ENCODE results near the gene SOS1.

The SOS1 gene

DNA sequence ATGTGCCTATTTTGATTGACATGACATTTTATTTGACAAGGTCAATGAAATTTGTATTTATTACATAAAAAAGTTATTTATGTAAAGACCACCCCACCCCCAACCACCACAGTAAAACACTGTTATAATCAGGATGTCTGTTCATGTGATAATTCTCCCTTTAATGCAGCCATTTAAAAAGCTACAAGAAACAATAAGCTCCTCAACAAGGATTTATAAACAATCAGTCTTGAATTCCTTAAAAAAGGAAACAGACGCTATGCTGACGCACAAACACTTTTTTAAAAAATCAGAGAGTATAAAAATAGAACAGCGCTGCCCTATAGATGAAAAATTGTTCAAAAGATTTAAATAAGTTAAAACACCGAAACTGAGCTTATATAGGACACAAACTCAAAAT, 102.2 kb downstream of the SOS1 start:
- no peak for DNase-seq

DNA sequence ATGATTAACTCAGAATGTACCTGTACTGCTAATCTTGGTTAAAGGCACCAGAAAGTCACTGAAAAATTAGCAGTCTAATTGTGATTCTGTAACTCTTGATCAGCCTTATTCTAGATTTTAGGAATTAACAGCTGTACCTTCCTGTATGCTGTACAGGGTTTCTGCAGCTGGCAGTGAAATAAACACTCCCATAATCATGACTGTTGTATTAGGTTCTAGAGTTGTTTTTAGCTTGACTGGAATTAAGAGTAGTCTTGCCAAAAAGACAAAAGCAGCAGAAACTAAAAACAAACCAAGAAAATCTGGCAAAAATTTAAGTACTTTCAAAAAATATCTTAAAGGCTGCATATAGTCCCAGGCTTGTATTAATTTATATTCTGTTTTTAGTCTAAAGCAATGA, 103.5 kb downstream of the SOS1 start:
- no peak for DNase-seq

DNA sequence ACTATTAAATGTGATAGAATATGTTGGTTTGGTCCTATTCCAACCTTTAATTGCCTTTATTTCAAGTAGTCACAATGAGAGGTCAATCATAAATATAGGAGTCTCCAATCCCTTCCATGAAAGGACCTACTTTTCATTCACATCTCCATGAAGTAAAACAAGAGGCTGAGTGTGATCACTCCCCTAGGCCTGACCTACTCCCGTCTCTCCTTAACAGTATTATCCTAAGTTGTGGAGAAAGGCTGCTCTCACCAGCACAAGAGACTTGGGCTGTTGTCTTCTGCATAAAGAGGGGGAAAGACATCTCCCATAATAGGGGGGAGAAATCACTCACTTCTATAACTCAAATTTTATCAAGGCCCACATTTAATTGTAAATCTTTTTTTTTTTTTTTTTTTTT, 105.4 kb downstream of the SOS1 start:
- DNase-seq = no peak

DNA sequence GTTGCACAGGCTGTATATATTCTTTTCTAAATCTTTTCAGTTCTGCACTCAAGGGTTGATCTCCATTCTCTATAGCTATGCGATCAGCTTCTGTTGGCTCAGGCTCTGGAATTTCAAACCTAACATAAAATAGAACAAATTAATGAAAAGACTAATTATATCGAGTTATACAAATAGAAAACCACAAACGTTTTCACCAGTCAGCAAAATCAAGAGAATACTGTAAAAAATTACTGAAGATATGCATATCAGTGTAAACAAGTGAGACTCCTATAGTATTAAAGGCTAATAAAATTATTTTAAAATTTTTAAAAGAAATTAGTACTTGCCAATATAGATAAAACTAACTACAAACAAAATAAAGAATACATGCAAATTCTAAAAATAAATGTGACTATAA, 107.0 kb downstream of the SOS1 start:
- DNase-seq = no peak

DNA sequence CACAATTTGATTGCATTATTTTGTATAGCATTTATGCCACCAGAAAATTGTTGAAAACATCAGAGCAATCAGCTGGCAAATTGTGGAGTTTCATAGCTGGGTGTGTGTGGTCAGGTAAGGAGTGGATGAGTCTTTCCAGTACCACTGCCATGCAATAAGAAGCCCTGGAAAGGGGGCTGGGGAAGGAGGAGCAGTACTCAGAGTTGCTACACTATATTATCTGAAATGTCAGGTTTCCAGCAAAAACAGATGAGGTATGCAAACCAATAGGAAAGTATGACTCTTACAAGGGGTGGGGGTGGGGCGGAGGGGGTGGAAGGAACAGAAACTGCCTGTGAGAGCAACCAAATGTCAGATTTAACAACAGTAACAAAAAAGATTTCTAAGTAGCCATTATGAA, 112.2 kb downstream of the SOS1 start:
- DNase-seq = no peak

DNA sequence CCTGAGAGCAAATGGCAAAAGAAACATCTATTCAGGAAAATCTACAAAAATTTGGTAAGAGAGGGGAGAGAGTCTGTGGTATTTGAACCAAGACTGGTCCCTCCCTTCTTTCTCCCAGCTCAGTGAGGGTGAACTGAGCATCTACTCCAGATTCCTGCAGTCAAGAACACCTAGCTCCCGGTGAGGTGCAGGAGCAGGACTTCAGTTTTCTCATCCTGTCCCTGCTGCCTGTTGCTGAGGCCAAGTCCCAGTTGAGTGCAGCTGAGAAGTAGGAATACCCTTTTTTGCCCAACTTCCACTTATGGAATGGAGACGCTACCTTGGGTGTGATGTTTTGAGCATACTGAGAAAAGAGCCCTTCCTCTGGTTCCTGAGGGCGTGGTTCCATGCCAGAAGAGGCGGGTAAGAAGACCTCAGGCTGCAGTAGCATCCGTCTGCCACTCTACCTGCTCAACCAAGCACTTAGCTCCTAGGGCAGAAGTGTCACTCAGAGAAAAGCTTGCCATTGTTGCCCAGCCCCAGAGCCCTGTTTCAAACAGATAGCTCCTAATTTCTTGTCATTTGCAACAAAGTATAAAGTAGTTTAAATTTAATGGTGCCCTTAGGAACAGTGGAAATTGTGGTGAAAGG, 112.9 kb downstream of the SOS1 start:
- DNase-seq = no peak

DNA sequence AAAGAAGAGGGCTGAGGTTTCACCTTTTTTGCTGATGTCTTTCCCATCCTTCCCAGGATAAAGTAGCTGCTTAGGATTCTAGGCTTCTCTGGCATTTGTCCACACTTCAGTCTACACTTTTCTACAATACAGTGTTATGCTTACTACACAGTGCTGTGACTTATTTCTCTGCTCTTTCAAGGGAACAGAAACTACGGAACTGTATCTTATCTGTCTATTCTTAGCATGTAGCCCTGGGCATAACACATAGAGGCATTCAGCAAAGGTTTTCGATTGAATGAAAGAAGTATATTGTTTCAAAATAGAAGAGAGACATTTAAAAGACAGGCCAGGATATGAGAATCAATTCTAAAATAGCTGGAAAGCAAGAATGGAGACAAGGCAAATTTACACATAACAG, 120.3 kb downstream of the SOS1 start:
- DNase-seq = no peak

DNA sequence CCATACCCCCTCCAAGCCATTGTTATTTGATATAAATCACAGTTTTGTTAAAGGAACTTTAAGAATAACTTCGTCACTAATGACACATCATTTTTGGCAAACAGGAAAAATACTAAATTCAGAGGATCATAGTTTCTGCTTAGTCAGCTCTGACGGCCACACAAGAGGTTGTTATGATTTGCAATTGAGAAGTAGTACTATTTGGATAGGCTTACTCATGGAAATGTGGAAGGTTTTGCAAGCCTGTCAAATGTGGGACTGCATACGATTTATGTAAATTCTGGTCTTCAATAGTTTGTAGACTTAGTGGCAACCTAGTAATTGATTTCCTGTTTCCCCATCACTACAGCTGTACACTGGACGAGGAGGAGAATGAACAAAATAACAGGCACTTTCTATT, 123.1 kb downstream of the SOS1 start:
- no peak for DNase-seq

DNA sequence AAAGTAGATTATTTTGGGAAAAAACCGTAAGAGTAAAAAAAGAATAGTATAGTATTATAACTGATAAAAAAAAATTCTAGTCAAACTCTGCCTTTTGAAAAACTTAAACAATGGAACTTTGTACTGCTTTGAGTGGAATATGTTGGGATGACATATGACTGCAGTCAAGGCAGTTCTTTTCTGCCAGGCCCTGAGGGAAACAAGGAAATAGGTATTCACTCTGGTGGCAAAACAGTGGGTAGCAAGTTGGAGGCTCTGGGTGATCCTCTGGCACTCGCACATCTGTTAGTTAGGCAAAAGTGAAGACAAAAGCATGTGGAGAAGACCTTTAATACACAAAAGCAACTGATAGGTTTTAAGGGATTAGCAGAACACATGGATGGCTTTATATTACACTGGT, 129.0 kb downstream of the SOS1 start:
- no peak for DNase-seq

DNA sequence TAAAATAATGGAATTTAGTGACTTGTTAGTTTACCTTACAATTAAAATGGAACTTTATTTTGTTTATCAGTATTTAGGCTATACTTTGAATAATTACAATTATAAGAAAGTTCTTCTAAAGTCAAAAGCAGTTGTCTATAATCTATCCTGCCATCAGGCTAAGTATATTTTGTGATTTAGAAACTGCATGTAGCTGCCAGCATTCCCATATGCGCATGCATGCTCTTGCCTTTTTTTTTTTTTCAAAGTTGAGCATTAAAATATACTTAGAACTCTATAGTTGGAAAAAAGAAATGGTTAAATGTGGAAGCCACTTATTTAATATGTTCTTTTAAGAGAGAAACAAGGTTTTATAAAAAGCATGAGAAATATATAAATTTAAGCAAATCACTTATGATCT, 132.1 kb downstream of the SOS1 start:
- DNase-seq = no peak

DNA sequence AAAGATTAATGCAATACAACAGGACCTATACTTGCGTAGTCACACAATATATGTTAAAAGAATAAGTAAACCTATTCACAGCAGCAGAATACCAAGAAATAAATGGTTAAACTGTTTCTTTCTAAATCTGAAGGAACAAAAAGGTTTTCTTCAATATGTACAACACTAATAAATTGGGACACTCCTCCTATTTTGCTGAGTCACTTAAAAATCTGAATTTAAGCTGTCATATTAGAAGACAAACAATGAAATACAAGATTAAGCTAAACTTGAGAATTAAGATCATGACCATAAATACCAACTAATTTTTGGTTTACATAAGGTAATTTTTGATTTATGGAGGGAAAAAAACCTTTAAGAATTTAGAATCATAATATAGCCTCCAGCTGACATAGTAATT, 138.4 kb downstream of the SOS1 start:
- no peak for DNase-seq

DNA sequence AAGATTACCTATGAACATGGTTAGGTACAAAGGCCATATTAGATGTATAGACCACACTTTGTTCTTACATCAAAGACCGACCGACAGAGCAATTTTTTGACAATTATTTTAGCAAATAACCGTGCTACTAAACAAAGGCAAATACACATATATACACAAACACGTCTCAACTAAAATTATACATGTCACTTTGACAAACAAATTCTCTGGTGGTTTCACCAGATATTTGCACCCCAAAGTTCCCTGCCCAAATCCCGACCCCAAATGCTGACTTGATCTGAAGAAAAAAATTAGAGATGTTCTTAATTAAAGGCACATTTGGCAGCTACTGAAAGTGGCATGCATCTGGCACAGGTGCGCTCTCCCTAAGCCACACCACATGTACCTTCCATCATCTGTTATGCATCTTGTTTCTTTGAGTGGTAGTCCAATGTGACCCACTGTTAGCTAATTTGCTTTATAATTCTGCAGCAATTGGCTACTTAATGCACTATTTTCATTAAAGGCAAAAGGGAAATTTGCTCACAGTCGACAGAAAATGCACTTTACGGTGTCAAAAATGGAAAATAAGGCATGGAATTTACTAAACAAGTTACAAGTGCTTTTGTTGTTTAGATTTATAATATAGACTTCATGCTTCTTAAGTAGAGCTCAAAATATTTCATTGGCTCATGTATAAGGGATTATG, 139.0 kb downstream of the SOS1 start:
- no peak for DNase-seq

DNA sequence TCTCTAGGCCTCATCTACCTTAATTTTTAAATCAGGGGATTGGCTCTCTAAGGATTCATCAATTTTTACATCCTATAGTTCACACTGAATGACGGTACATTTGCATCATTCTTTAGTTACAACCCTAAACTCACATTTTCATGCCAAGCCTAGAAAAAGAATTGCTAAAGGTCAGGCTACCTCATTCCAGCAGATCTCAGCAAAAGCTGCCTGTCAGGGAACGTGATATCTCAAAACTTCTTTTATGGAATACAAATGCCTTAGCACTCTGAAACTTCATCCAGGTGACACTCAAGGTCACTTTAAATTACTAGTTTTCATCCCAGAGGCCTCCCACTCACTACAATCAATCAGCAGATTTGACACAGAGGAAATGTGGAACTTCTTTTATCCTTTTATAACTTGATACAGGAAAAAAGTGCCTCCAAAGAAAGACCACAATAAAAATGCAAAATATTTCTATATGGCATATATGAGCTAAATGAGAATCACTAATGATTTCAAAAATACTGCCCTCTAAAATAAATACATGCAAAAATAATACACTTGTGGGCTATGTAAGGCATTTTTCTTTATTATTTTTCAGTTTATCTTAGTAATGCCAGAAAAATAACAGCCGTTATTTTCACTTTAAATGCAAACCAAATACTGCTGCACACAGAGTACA, 139.7 kb downstream of the SOS1 start:
- no peak for DNase-seq

DNA sequence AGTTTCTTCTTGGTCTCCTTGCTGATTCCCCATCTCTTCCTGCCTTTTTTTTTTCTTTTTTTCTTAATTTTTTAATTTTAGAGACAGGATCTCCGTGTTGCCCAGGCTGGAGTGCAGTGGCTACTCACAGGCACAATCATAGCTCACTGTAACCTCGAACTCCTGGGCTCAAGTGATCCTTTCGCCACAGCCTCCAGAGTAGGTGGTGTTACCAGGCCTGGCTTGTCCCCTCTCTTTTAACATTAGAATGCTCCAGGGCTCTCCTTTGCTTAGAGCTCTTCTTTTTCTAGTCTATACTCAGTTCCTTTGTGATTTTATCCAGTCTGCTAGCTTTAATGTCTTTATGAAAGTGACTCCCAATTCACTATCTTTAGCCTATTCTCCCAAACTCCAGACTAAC, 141.9 kb downstream of the SOS1 start:
- no peak for DNase-seq

DNA sequence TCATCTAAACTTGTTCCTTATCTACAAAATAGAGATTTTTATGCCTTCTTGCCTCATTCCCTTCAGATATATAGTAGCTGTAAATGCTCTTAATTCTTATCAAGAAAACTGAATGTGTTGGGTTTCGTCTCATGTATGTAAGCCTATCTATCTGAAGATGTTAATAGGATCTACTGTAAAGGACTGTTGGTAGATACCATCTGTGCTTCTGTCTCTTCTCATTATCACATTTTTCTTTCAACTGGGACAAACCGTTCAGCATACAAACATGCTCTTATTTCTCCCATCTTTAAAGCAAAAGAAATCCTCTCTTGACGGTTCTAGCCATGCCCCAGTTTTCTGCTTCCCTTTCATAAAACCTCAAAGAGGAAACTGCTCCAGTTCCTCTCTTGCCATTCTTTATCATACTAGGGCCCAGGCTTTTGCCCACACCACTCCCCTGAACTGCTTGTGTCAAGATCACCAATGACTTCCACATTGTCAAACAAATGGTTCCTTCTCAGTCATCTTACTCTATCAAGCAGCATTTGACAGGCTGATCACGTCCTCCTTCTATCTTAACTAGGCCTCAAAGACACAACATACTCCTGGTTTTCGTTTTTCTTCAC, 142.5 kb downstream of the SOS1 start:
- no peak for DNase-seq

DNA sequence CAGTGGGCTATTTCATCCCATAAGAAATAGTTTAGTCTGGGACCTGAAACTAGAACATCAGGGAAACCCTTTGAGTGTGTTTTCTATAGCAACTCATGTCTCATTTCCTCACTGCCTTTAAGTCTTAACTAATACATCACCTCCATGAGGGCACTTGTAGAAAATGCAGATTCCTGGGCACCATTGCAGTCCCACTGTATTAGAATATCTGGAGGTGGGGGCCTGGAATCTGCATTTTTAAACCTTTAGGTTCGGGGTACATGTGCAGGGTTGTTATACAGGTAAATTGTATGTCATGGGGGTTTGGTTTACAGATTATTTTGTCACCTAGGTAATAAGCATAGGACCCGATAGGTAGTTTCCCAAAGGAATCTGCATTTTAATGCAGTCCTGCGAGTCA, 143.8 kb downstream of the SOS1 start:
- DNase-seq = no peak

DNA sequence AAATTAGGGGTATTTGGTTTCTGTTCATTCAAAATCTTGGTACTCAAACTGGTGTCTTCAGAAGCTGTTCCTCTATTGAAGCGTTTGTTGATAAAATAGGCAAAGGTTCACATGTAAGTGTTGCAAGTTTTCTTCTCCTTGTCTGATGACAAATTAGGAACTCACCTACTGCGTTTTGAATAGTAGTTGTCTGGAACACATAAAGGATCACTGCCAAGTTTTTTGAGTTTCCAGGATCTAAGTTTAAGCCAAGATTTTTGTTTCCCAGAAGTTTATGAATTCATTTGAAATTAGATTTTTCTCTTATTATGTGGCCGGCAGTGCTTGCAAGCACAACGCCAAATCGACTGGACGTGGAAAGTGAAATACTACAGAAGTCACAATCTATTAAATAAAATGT, 145.8 kb downstream of the SOS1 start:
- no peak for DNase-seq

DNA sequence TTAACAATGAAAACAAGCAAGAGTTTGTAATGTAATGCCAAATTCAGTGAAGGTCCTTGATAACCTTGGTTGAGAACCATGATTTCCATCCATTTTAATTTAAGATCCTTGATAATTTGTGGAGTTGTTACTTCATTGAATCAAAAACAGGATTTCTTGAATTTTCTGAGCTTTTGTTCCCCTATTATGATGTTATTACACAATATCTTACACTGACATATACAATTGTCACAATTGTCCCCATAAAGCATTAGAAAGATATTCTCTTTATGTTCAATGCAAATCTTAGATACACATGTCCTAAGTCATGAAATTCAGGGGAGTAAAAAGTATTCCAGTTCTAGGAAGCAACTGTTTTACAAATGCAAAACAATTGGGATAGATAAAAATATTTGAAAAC, 147.6 kb downstream of the SOS1 start:
- DNase-seq = no peak

DNA sequence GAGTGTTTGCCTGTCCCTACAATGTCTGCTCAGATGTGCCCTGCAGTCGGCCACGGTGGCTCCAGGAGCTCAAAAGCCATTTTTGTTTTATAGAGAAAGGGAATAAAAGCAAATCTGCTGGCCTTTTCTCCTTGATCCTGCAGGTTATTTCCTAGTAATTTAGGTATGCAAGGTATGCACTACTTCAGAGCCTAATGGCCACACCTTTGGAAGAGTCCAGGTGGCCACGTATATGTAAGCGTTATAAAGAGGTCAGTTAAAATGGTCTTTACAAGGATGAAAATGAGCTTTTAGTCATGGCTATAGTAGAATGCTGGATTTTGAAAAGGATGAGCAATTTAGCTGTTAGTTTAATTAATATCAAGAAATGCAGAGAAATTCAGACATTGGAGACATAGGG, 149.5 kb downstream of the SOS1 start:
- DNase-seq = no peak

DNA sequence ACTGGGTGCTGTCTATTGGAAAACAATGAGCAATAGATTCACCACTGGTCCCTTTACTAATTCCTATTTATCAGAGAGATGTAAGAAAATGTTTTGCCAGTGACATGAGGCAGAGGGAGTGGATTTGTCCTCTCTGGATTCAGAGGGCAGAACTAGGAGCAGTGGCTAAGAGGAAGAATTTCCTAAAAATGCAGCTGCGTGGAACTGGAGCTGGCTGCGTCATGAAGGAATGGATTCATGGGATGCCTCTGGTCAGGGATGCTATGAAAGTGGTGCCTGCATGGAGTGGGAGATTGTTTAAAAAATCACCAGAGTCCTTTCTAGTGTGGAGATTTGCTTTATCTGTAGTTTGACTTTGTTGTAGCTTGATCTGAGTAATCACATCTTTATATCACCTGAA, 152.8 kb downstream of the SOS1 start:
- DNase-seq = no peak

DNA sequence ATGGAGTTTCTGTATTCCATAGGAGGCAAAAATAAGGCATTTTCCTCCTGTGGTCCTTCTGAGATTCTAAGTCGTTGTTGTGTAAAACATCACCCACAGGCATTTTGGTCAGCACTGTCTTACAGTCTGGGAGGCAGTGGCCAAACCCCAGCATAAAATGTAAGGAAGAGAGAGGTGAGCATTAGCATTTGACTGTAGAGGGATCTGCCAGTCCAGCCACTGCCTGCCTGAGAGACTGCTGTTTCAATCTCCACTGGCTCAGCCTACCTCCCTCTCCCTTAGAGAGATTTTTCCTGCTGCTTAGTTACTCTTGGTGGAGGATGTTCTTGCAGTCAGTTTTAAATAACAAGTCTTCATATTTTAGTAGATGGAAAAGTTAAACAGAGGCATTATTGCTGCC, 154.2 kb downstream of the SOS1 start:
- no peak for DNase-seq

DNA sequence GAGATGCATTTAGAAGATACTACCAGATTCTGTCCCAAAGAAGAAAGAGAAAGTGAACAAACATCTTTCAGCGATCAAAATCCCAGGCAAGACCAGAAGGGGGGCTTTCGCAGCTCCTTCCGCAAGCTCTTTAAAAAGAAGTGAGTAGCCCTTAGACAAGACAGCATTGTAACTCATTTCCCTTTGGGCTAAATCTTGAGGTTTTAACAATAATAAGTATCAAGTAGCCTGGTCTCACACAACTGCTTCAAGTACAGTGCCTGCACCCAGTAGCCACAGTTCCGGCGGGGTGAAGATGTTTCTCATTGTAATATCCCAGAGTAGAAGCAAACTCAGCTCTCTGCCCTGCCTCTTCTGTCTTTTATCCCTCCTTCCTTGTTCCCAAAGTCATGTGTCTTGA, 154.8 kb downstream of the SOS1 start:
- no peak for DNase-seq

DNA sequence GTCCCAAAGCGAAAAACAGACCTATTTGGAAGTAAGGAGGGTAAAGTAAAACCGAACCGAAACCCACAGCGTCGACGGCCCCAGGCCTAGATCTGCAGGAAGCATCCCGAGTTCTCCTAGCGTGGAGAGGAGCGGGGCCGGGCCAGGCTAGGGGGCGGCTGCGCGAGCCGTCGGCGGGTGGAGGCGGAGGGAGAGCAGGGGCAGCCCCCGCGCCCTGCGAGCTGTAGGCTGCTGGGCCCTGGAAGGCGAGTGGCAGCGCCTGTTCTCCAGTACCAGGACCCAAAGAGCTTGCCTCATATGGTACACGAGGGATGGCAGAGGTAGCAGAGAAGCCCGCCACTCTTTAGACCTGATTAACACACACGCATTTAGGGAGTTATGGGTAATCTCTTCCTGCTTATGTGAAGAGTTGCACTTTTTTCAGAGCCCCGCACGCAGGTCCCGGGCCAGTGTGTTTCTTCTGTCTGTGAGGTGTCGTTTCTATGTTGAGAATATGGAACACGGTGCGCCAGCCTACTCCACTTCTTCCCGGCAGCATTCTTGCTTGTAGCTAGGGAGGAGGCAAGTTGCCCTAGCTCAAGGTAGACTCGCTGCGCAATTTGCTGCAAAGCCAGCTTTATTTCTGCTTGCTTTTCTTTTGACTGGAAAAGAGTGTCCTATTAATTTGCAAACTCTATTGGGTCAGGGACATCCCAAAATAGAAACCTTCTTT, 160.1 kb downstream of the SOS1 start:
- no peak for DNase-seq

Measured in NCI-H774 (cell line).